Measurements from ENCODE around the gene ATP2A1.

Gene ATP2A1

GRCh38 chr16:28873543-28874201 is 4.6 kb upstream of the ATP2A1 start:
- DNase-seq (ENCODE audit: low read depth in 1 of 2, low spot score in 1 of 2): peak in 1 of 2 experiments; percentile 49
- H3K4me3 ChIP-seq (replicated peaks; ENCODE audit: insufficient read depth, low read length): no peak overlapping the region
- no peak overlapping the region for H3K27ac ChIP-seq (replicated peaks)
- no peak for TF ChIP-seq SPI1 (IDR thresholded peaks at IDR 0.05; ENCODE audit: borderline replicate concordance, low read depth)
- no peak for TF ChIP-seq GABPA (IDR thresholded peaks at IDR 0.05; ENCODE audit: low read depth)
- TF ChIP-seq CTCF (IDR thresholded peaks at IDR 0.05; ENCODE audit: insufficient read depth, low read length): peak; percentile 72
- H3K27me3 ChIP-seq (ENCODE audit: insufficient read depth, poor library complexity, severe bottlenecking): no peaks in the 10 kb centered on the region

GRCh38 chr16:28874406-28874805 is 3.9 kb upstream of the ATP2A1 start:
- H3K4me3 ChIP-seq (replicated peaks; ENCODE audit: insufficient read depth, low read length): no peak overlapping the region
- no peaks in the 10 kb centered on the region for H3K27me3 ChIP-seq (ENCODE audit: insufficient read depth, poor library complexity, severe bottlenecking)
- H3K27ac ChIP-seq (replicated peaks): no peak overlapping the region
- no peak for TF ChIP-seq GABPA (IDR thresholded peaks at IDR 0.05; ENCODE audit: low read depth)
- no peak for TF ChIP-seq SPI1 (IDR thresholded peaks at IDR 0.05; ENCODE audit: borderline replicate concordance, low read depth)
- TF ChIP-seq CTCF (IDR thresholded peaks at IDR 0.05; ENCODE audit: insufficient read depth, low read length): no peak
- no peak for TF ChIP-seq REST (IDR thresholded peaks at IDR 0.05; ENCODE audit: insufficient replicate concordance, low read depth)
- no peak for TF ChIP-seq POLR2AphosphoS5 (IDR thresholded peaks at IDR 0.05; ENCODE audit: low read depth)
- DNase-seq (ENCODE audit: low read depth in 1 of 2, low spot score in 1 of 2): no peak

- H3K4me3 ChIP-seq (replicated peaks; ENCODE audit: insufficient read depth, low read length): no peak overlapping the region
- H3K27ac ChIP-seq (replicated peaks): no peak overlapping the region
- H3K27me3 ChIP-seq (ENCODE audit: insufficient read depth, poor library complexity, severe bottlenecking): no peaks in the 10 kb centered on the region
- no peak for DNase-seq (ENCODE audit: low read depth in 1 of 2, low spot score in 1 of 2)
- TF ChIP-seq CTCF (IDR thresholded peaks at IDR 0.05; ENCODE audit: insufficient read depth, low read length): no peak
- TF ChIP-seq POLR2AphosphoS5 (IDR thresholded peaks at IDR 0.05; ENCODE audit: low read depth): no peak
These were observed 2.9 kb upstream of the ATP2A1 start for GRCh38 chr16:28875134-28876018.

- TF ChIP-seq GABPA (IDR thresholded peaks at IDR 0.05; ENCODE audit: low read depth) (no peak), SPI1 (IDR thresholded peaks at IDR 0.05; ENCODE audit: borderline replicate concordance, low read depth) (no peak), POLR2AphosphoS5 (IDR thresholded peaks at IDR 0.05; ENCODE audit: low read depth) (no peak), REST (IDR thresholded peaks at IDR 0.05; ENCODE audit: insufficient replicate concordance, low read depth) (no peak), CTCF (IDR thresholded peaks at IDR 0.05; ENCODE audit: insufficient read depth, low read length) (no peak)
- Histone ChIP-seq H3K27me3 (ENCODE audit: insufficient read depth, poor library complexity, severe bottlenecking) (no peaks in the 10 kb centered on the region), H3K27ac (replicated peaks) (no peak overlapping the region), H3K4me3 (replicated peaks; ENCODE audit: insufficient read depth, low read length) (no peak overlapping the region)
- DNase-seq (ENCODE audit: low read depth in 1 of 2, low spot score in 1 of 2): no peak
These were observed 2.1 kb upstream of the ATP2A1 start for GRCh38 chr16:28876019-28876659.

Data from HL-60 (cell line).